OCI-M1 (cell line): ENCODE results near the gene SLC29A4.
"Not testable (repeated sequence)": the region's sequence is repeated elsewhere in the genome, so short reads cannot be mapped to it uniquely, and the experiment has no call there.

Source experiments
- DNase-seq: peaks from one replicate; lab custom pipeline; 2025; lab: John Stamatoyannopoulos, UW

SLC29A4 gene

GRCh38 chr7:5296015-5296610 is 13.4 kb downstream of the SLC29A4 start:
- no peak for DNase-seq

GRCh38 chr7:5296611-5297226 is 14.0 kb downstream of the SLC29A4 start:
- peak; percentile 50 for DNase-seq

- no peak for DNase-seq
Observed at GRCh38 chr7:5300366-5300765, 17.6 kb downstream of the SLC29A4 start.

- DNase-seq, result no peak
Observed at GRCh38 chr7:5302577-5302976, 19.8 kb downstream of the SLC29A4 start.

DNA sequence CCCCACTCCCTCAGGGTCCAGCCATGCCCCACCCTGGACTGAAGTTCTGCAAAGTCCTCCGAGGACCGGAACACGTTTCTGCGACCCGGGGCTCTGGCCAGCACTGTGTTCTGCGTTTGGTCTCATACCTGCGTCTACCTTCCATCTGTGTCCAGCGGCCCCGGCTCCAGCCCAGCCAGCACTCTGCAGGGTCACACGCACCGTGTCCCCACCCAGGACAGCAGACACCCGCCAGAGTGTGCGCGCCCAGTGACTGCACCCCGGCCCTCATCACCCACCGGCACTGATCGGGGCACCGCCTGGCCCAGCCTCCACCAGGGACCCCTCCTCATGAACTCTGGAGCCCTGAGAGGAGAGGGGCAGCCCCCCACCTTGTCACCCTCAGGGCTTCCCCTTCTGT is 20.3 kb downstream of the SLC29A4 start:
- no peak for DNase-seq

GRCh38 chr7:5303591-5304505 is 21.1 kb downstream of the SLC29A4 start:
- no peak for DNase-seq

DNA sequence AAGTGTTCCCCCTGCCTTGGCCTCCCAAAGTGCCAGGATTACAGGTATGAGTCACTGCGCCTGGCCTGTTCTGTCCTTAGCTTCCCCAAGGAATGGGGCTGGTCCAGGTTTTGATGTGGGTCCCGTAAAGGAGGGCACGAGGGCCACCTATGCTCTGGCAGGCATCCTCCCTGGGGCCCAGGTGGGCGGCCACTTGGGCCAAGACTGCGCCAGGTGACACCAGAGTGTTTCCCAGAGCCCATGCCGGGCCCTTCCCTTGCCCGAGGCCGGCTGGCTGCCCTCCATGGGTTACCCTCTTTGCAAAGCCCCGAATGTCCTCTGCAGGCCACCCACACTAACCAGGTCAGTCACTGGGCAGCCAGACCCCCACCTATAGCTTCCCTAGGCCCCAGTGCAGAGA is 22.3 kb downstream of the SLC29A4 start:
- DNase-seq, result not testable (repeated sequence)

GRCh38 chr7:5307221-5308142 is 24.7 kb downstream of the SLC29A4 start:
- DNase-seq, result not testable (repeated sequence)

DNA sequence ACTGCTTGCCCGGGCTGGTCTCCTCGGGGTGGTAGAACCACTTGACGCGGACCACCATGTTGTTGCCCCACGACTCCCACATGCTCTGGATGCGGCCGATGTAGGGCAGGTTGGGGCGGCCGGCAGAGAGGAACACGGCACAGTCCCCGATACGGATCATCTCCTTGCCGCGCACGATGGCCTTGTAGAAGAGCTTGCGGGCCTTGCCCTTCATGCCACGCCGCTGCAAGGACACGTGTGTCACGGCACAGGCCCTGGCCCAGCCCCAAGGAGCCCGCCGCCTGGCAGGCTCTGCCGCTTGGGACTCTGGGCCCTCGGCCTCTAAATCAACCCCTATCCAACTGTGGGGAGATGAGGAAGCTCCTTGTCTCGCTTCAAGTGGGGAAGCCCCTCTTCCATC is 26.4 kb downstream of the SLC29A4 start:
- DNase-seq, result no peak

- no peak for DNase-seq
Observed at GRCh38 chr7:5310822-5311405, 28.2 kb downstream of the SLC29A4 start.

GRCh38 chr7:5312276-5313070 is 29.7 kb downstream of the SLC29A4 start:
- DNase-seq, result not testable (repeated sequence)

- not testable (repeated sequence) for DNase-seq
Observed at GRCh38 chr7:5313076-5313885, 30.5 kb downstream of the SLC29A4 start.

GRCh38 chr7:5314864-5315263 is 32.1 kb downstream of the SLC29A4 start:
- DNase-seq, result no peak

DNA sequence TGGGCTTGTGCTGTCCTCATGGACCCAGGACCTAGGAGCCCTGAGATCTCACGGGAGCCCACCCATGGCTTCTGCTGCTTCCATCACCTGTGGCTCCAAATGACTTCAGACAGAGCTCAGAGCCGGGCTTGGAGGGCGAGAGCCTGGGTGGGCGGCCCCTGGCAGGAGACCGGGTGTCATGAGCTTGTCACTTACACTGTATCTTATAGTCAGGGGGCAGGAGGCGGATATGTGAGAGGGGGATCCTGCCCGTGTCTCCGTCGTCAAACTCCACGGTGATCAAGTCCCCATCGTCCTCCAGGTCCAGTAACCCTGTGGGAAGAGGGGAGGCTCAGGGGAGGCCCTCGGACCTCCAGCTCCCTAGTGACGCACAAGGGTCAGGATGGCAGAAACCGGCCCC is 33.0 kb downstream of the SLC29A4 start:
- DNase-seq, result no peak

- not testable (repeated sequence) for DNase-seq
Observed at GRCh38 chr7:5318613-5319012, 35.9 kb downstream of the SLC29A4 start.

- no peak for DNase-seq
Observed at GRCh38 chr7:5320391-5320790, 37.6 kb downstream of the SLC29A4 start.

GRCh38 chr7:5320802-5321396 is 38.2 kb downstream of the SLC29A4 start:
- no peak for DNase-seq

DNA sequence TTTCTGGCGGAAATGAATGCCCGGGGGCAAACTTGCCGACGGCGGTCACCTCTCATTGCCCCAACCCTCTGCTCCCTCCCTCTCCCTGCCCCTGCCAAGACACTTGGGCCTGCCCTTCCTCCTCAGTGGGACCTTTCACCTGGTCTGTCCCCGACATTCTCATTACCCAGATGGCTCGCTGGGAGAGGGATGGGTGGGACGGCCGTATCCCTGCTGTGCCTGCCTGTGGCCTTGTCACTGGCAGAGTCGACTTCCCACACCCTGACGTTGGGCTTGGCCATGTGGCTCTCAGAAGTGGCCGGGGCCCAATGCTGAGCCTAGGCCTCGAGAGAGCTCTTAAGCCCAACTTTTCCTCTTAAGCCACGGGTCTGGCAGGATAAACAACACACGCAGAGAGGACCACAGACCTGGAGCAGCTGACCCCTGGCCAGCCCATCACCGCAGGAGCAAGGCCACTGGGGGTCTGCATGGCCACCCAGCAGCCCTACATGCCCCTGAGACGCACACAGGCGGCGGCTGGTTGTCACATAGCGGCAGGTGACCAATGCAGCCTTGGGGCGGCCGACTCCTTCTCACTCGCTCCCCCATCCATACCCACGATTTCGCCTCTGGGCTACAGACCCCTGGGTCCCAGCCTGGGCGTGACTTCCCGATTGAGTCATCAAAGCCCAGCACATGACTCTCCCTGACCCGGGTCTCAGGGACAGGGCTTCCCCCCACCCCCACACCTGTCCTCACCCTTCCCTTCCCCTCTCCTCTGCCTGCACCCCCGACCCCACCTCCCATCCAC is 40.1 kb downstream of the SLC29A4 start:
- DNase-seq, result no peak
